ENCODE data around the gene CHIT1. TPM values are rescaled to one million over a fixed set of nuclear protein-coding genes. Genes with fewer than 3 reads are reported as not detected.

The CHIT1 gene
- total and polyA plus RNA-seq, 2 of the 8 experiments (the other 6 are each of a cell fraction or from before 2014, with no cell fraction given): not detected

- no peak for DNase-seq (ENCODE audit: low read depth in 1 of 2, low spot score in 2 of 2)
- WGBS, 2 experiments (ENCODE audit: extremely low coverage in 1 of 2, insufficient coverage in 1 of 2, insufficient read length in 1 of 2, insufficient replicate concordance in 2 of 2, low coverage in 1 of 2, low lambda C conversion rate in 2 of 2, missing lambda C conversion rate in 1 of 2): 87% methylated on average over 1 of the region's 1 CpG; no CpG with 5 or more reads in 1 of the 2 experiments
- H4K5ac ChIP-seq (ENCODE audit: insufficient read length, low read depth, low read length): no peak overlapping the region
- no peak overlapping the region for H2AFZ ChIP-seq (ENCODE audit: low read length)
- H4K91ac ChIP-seq (replicated peaks; ENCODE audit: insufficient read length, low read length): no peak overlapping the region
- no peak overlapping the region for H3K18ac ChIP-seq (ENCODE audit: extremely low read depth, low read length)
- no peak overlapping the region for H3K23ac ChIP-seq (ENCODE audit: insufficient read length)
- H2BK12ac ChIP-seq (ENCODE audit: low read depth, low read length): no peak overlapping the region
- H3K4me1 ChIP-seq (replicated peaks in 1 of 4; ENCODE audit: control insufficient read depth in 3 of 4, insufficient read depth in 4 of 4, low read length in 3 of 4): peaks cover 0 to 12% (median 11%) of the 10 kb centered on the region in 4 experiments; a peak in 6 of 7 replicates
- no peaks in the 10 kb centered on the region for H3K23me2 ChIP-seq (ENCODE audit: low read depth, low read length)
- no peak overlapping the region for H4K8ac ChIP-seq (ENCODE audit: extremely low read depth, insufficient read depth, low read length)
- no peak overlapping the region for H3K27ac ChIP-seq (ENCODE audit: low read depth, low read length)
- H4K20me1 ChIP-seq (replicated peaks in 1 of 2; ENCODE audit: control insufficient read depth in 1 of 2, insufficient read depth in 2 of 2, low read length in 2 of 2): no peaks in the 10 kb centered on the region
- no peak for FAIRE-seq
- H3K9ac ChIP-seq (replicated peaks in 1 of 4; ENCODE audit: extremely low read depth in 1 of 4, low read depth in 3 of 4, low read length in 3 of 4): no peak overlapping the region
- H3K56ac ChIP-seq (replicated peaks; ENCODE audit: insufficient read length, low read depth, low read length): no peak overlapping the region
- no peak overlapping the region for H2AK5ac ChIP-seq (ENCODE audit: low read depth, low read length)
- CTCF ChIA-PET (ENCODE audit: partially characterized antibody): interaction anchor here (0.6 to 18.1 kb wide), 19 partner anchors 10 to 1662 kb away, joined by 3 to 479 read pairs (median 40); partner anchors contain the start of genes ADORA1, CHI3L1, CHIT1 and MYBPH
- no peaks in the 10 kb centered on the region for H3K9me3 ChIP-seq (ENCODE audit: insufficient read depth in 2 of 2, low read depth in 1 of 2, low read length in 1 of 2)
- no peak overlapping the region for H2BK5ac ChIP-seq (ENCODE audit: low read depth, low read length)
- no peak overlapping the region for H2BK15ac ChIP-seq (ENCODE audit: low read length)
- no peaks in the 10 kb centered on the region for H3K79me1 ChIP-seq (ENCODE audit: low read depth, low read length)
- no peaks in the 10 kb centered on the region for H3K79me2 ChIP-seq (ENCODE audit: control insufficient read depth in 1 of 2, insufficient read depth in 2 of 2, low read length in 2 of 2)
- H3K36me3 ChIP-seq (ENCODE audit: control insufficient read depth in 2 of 4, insufficient read depth in 4 of 4, low read length in 3 of 4): no peaks in the 10 kb centered on the region
- no peak overlapping the region for H3K14ac ChIP-seq (ENCODE audit: insufficient read length)
- POLR2A ChIA-PET (ENCODE audit: partially characterized antibody): interaction anchor here (1.2 kb wide), 1 partner anchor 214 kb away, joined by 4 read pairs; no protein-coding TSS in a partner anchor
- no peak overlapping the region for H3K4ac ChIP-seq (replicated peaks; ENCODE audit: insufficient read length, low read depth, low read length)
- H3K27me3 ChIP-seq (replicated peaks in 1 of 4; ENCODE audit: control insufficient read depth in 3 of 4, extremely low read depth in 1 of 4, insufficient read depth in 3 of 4, low read length in 3 of 4): no peaks in the 10 kb centered on the region; a peak in 1 of 7 replicates
- H3K4me2 ChIP-seq (ENCODE audit: insufficient read depth in 1 of 2, low read depth in 2 of 2, low read length in 2 of 2): no peak overlapping the region
- H3K4me3 ChIP-seq (ENCODE audit: extremely low read depth in 1 of 4, insufficient read depth in 2 of 4, low read depth in 3 of 4, low read length in 4 of 4): no peak overlapping the region
- no peak overlapping the region for H2BK120ac ChIP-seq (replicated peaks; ENCODE audit: low read depth, low read length)
- H2BK20ac ChIP-seq (ENCODE audit: low read length): no peak overlapping the region
- TF ChIP-seq POLR2AphosphoS5 (IDR thresholded peaks at IDR 0.05; ENCODE audit: low read depth, low read length): no peak
- no peak for TF ChIP-seq KDM1A (IDR thresholded peaks at IDR 0.05; ENCODE audit: borderline replicate concordance, low read length)
- no peak for TF ChIP-seq HDAC6 (IDR thresholded peaks at IDR 0.05; ENCODE audit: low read depth, low read length)
- TF ChIP-seq ATF2 (IDR thresholded peaks at IDR 0.05; ENCODE audit: low read length): no peak
- TF ChIP-seq TAF1 (IDR thresholded peaks at IDR 0.05; ENCODE audit: low read depth, low read length): no peak
- no peak for TF ChIP-seq SP2 (IDR thresholded peaks at IDR 0.05; ENCODE audit: low read length)
- no peak for TF ChIP-seq KDM5A (IDR thresholded peaks at IDR 0.05; ENCODE audit: low read length)
- TF ChIP-seq RXRA (IDR thresholded peaks at IDR 0.05; ENCODE audit: insufficient read depth, low read depth, low read length): no peak
- no peak for TF ChIP-seq EGR1 (IDR thresholded peaks at IDR 0.05; ENCODE audit: borderline replicate concordance, low read depth, low read length)
- no peak for TF ChIP-seq SRF (IDR thresholded peaks at IDR 0.05; ENCODE audit: low read depth, low read length)
- TF ChIP-seq, protein P1, sequence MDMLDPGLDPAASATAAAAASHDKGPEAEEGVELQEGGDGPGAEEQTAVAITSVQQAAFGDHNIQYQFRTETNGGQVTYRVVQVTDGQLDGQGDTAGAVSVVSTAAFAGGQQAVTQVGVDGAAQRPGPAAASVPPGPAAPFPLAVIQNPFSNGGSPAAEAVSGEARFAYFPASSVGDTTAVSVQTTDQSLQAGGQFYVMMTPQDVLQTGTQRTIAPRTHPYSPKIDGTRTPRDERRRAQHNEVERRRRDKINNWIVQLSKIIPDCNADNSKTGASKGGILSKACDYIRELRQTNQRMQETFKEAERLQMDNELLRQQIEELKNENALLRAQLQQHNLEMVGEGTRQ (IDR thresholded peaks at IDR 0.05; ENCODE audit: low read length): no peak
- TF ChIP-seq SP1 (IDR thresholded peaks at IDR 0.05; ENCODE audit: low read depth, low read length): no peak
- TF ChIP-seq POLR2A (IDR thresholded peaks at IDR 0.05; ENCODE audit: control extremely low read depth in 1 of 2, low read depth in 2 of 2, low read length in 2 of 2): no peak
These were observed 10.3 kb downstream of the CHIT1 start for GRCh38 chr1:203219171-203219570.

Data from H1 (cell line).